NCI-H2196 treated with DMSO at 0.1 percent for 48 hours (cell line): ENCODE data around the gene DIPK1A.
A peak's percentile ranks its signal among the peaks of the same experiment; 100 is the strongest.
"Not testable (repeated sequence)": the region's sequence is repeated elsewhere in the genome, so short reads cannot be mapped to it uniquely, and the experiment has no call there.

ENCODE experiments used
- DNase-seq: peaks from one replicate; lab custom pipeline; 2025; ENCODE audit not compliant: unreplicated experiment; lab: John Stamatoyannopoulos, UW

Gene DIPK1A

DNA sequence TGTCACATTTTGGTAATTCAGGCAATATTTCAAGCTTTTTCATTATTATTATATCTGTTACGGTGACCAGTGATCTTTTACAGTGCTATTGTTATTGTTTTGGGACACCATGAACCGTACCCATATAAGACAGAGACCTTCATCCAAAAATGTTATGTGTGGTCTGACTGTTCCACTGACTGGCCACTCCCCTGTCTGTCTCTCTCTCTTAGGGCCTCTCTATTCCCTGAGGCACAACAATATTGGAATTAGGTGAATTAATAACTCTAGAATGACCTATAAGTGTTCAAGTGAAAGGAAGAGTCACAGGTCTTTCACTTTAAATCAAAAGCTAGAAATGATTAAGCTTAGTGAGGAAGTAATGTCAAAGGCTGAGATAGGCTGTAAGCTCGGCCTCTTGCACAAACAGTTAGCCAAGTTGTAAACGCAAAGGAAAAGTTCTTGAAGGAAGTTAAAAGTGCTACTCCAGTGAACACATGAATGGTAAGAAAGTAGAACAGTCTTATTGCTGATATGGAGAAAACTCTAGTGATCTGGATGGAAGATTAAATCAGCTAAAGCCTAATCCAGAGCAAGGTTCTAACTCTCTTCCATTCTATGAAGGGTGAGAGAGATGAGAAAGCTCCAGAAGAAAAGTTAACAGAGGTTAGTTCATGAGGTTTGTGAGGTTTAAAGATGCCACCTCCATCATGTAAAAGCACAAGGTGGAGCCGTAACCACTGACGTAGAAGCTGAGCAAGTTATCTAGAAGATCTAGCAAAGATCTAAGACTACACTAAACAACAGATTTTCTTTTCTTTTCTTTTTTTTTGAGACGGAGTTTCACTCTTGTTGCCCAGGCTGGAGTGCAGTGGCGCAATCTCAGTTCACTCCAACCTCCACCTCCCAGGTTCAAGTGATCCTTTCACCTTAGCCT, 19.7 kb upstream of the DIPK1A start:
- DNase-seq: no peak

- no peak for DNase-seq
Observed at GRCh38 chr1:92975551-92976232, 14.4 kb upstream of the DIPK1A start.

DNA sequence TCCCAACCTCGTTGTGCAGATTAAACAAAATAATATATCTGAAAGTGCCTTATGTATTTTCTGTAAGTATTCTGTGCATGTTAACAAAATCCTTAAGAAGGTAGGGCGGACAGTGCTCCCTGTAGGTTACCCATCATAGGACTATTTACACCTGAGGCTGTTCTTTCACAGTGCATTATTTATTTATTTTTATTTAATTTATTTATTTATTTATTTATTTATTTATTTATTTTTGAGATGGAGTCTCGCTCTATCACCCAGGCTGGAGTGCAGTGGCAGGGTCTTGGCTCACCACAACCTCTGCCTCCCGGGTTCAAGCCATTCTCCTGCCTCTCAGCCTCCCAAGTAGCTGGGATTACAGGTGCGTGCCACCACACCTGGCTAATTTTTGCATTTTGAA, 12.8 kb upstream of the DIPK1A start:
- not testable (repeated sequence) for DNase-seq

GRCh38 chr1:92973203-92973897, 12.1 kb upstream of the DIPK1A start:
- DNase-seq: no peak

GRCh38 chr1:92972409-92973129, 11.3 kb upstream of the DIPK1A start:
- DNase-seq: no peak

DNA sequence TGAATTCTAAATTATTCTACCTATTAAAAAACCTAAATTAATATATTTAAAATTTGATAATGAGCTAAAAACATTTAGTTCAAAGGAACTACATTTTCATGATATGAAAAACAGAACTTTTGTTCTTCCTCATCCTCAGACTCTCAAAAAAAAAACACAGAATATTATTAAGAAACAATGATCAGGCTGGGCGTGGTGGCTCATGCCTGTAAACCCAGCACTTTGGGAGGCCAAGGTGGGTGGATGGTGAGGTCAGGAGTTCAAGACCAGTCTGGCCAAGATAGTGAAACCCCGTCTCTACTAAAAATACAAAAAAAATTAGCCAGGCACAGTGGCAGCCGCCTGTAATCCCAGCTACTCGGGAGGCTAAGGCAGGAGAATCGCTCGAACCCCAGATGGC, 10.7 kb upstream of the DIPK1A start:
- not testable (repeated sequence) for DNase-seq

- no peak for DNase-seq
Observed at GRCh38 chr1:92970990-92971689, 9.9 kb upstream of the DIPK1A start.

DNA sequence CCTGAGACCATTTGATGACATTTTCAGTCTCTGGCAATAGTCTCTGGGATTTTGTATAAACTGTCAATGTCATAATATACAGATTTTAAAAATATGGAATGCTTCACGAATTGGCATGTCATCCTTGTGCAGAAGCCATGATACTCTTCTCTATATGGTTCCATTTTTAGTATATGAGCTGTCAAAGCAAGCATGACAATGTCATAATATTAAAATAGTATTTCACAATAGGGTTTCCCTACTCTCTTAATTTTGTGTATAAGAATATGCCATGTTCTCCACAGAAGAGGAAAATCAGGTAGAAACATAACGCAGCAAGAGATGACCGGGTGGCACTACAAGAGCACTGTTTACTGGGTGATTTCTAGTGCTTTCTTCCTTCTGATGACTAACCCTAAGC, 8.3 kb upstream of the DIPK1A start:
- no peak for DNase-seq

DNA sequence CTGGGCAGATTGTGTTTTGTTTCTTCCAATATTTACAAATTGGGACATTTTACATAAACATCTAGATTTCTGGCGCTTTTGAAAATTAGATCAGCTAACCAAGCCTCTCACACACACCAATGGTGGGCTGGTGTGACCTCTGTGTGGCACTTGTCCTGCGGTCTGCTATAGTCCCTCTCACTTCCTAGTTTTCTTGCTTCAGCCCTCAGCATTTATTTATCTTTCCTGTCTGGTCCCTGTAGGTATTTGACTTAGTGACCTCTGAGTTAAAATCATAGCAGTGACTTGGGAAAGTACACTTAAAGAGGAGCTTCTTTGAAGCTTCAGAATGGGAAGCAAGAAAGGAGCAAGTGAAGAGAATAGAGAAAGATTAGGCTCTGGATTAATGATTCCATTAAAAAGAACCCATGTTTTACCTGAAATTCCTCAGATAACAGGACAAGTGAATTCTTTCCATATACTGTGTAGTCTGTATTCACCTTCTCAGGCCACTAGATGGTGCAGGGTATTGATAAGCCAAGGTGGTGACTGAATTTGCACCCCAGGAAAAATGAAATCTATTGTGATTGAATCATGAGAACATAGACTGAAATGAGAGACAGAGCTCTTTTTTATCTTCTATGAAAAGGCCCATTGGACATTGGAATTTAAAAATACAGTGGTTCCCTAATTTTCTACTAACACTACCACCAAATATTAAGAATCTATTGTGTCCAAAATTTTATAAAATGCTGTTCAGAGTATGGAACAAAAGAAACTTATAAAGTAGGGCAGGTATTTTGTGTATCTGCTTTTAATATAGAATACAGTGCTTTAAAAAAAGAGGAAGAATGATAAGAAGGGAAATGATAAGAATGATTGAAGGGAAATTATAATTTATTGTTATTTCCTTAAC, 7.1 kb upstream of the DIPK1A start:
- no peak for DNase-seq

DNA sequence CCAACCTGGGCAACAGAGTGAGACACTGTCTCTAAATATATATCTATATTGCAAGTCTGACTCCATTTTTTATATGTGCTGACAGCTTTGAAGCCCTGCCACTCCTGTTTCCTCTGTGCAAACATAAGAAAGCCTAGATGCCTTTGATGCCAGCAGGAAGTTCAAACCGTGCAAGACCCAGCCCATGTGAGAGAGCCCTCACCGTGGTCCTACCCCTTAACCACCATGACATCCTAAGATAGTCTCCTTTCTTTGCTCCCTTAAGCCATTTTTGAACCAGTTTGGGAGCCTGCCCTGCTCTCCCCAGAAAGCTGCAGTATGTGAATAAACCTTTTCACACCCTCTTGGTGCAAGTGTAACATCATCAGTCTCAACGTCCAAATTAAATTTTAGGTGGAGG, 3.7 kb upstream of the DIPK1A start:
- DNase-seq: no peak

DNA sequence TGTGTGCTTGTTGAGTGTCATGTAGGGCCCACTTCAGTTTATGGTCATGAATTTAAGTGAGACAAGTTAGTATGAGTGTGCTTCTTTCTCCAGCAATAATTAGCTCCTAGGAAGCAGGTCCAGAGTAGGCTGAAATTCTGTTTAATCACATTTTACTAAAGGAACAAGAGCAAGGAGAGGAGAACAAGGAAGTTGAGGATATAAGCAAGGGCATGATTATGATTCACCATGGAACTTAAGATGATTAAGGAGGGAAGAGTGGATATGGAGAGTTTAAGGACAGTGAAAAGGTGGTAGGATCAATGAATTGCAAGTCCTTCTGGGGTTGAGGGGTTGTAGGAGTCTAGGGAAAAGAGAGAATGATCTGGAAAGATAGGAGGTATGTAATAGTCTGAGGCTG, 3.1 kb upstream of the DIPK1A start:
- no peak for DNase-seq

GRCh38 chr1:92961896-92962752, 862 bp upstream of the DIPK1A start:
- no peak for DNase-seq

DNA sequence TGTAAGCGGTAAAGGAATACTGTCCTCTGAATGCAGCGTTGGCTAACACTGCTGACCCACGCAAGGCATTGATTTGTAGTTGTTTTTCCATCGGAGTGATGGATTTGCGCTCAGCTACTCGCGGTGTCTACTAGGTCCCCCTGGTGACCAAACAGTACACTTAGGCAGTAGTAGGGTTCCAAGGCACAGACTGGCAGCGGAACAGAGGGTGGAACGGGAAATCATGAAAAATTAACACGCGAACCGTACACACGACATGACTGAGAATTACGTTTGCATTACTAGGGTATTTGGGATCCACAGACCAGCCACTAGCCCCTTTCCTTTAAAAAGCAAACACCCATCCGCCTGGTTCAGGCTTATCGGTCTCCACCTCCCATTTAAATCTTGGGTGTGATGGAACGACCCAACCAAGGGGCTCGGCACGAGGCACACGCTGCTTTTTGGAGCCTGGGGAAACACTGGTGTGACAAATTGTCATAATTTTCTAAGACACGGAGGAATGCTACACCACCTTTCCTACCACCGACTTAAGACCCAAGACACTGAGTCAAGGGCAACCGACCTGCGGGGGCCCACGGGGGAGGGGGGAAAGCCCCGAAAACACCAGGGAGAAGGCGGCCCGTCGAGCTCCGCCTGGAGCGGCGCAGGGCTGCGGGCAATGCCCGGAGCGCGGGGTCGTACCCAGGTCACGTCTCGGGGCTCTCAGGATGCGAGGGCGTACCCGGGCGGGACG, 699 bp downstream of the DIPK1A start:
- peak; percentile 38 for DNase-seq

DNA sequence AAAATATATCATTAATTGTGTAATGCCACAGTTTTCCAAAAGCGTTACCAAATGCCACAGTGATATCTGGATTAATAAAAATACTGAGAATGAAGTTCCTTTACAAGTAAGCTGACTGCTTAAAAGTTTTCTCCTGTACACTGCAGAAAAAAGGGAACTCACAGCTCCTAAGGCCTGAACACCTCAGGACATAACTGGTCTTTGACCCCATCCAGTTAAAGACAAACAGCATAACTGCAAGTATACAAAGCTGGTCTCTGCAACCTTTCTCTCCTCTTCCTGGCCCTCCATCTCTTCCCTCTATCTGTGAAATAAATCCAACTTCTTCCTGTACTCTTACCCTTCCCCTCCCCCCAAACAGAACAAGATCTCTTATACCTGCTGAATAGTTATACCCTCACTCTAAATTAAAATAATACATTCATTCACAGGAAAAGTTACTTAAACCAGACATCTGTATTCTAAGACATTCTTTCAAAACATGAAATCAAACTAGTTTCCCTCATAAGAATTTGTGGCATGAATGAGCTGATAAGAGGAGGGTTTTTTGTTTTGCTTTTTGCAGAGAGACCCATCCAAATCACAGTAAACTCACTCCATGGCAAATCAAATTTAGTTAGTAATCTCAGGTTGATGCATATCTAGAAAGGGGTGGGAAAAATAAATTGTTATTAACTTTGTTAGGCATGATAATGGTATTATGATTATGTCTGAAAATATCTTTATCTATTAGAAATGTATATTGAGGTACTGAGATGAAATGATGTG, 2.9 kb downstream of the DIPK1A start:
- no peak for DNase-seq

DNA sequence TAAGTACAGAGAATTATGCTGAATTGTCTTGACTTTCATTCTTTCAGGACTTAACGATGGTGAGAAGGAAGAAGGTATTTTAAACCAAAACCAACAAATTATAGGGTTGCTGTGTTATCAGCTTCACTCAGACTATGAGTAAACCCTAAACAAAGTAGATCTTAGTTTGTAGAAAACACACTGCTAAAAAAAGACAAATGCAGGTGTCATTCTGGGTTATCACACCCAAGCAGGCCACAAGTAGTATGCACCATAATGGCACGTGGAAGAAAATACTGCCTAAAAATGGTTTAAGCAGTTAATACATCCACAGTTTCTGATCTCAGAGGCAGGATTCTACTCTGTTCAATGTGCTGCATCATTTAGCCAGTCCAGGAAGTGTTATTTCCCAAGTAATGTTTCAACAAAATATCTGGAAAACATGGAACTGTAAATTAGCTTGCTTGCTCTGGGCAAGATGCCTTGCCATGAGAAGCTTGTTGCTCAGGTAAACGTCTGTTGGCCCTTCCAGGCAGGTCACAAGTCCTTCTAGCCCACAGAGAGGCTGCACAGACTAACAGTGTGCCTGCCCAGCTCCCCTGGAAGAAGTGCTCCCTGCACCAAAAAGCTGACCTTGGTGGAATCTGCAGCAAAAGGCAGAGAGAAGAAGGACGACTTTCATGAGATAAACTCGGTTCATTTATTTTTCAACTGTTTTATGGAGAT, 4.1 kb downstream of the DIPK1A start:
- no peak for DNase-seq

DNA sequence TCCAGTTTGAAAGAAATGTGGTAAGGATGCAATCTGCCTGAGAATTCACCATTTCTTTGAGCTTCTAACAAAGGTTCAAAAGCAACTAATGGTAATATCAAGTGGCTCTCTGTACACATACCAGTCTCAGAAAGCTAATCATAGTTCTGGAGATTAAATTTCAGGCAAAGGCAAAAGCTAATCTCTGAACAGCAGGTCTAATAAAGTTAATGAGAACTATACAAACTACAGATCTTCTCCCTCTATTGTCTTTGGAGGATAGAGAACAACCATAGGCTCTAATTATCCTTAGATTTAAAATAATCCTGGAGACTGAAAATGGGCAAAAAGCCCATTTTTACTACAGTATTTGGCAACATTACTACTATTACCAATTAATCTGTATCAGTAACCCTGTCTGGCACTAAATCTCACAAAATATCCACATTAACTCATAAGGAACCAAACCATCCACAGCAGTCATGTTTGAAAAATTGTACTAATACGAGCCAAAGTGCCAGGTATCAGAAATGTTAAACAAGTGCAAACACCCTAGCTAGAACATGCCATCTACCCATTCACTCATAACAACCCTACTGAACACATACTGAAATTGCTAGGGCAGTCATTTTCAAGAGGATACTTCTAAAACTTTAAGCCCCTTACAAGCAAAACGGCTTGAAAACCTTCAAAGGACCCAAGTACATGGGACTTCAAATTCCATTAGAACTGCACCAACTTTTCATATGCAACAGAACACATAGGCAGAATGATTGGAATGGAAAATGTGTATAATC, 4.8 kb downstream of the DIPK1A start:
- no peak for DNase-seq
